ENCODE data around the gene TUBGCP2.

The TUBGCP2 gene

DNA sequence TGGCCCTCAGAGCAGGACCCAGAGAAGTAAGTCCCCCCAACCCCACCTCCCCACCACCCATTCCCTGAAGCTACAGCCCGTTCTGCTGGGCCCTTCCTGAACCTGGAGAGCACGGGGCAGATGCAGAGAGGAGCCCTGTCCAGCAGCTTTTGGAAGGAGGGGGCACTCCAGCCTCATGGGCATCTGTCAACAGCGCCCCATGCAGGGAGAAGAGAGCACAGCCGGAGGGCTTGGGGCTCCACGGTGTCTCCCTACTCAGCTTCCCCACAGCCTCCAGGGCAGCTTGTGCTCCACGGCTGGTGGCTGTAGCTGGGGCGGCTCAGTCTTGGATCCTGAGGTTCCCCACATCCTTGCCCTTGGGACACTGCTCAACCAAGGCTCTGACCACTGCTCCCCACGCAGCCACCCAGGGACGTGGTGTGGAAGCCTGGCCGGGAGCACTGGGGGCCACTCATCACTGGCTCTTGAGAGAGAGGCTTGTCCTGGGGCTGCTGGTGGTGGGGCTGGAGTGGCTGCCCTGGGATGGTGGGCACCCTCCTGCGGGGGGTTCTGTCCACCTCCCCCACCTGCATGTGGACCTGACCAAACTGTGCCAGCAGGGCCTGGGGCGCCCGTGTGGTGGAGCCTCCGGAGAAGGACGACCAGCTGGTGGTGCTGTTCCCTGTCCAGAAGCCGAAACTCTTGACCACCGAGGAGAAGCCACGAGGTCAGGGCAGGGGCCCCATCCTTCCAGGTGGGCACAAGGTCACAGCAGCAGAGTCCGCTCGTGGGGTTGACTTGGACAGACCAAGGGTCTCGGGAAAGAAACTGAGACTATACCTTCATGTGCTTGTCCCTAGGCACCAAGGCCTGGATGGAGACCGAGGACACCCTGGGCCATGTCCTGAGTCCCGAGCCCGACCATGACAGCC, 43.0 kb upstream of the TUBGCP2 start:
- CTCF ChIA-PET = interaction anchor here (1.0 to 1.3 kb wide), 2 partner anchors 22 to 23 kb away, joined by 3 read pairs; no protein-coding TSS in a partner anchor
- POLR2A ChIA-PET = no interaction called here
- no peak for TF ChIP-seq TARDBP (IDR thresholded peaks at IDR 0.05)
- TF ChIP-seq FOXK2 (IDR thresholded peaks at IDR 0.05) = no peak

DNA sequence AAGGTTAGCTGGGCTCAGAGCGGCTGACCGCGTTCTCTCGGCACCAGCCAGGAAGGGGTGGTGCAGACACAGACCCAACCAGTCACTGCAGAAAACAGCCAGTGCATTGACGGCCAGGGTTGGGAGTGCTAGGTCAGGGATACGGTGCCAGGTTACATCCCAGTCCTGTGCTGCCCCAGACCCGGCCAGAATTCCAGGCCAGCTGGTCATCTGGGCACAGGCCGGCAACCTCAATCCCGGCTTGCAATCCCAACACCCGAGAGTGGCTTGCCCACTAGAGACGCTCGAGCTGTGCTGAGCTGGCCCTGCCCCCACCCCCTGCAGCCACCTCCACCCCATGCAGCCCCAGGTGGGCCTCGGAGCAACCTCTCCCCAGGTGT, 42.3 kb upstream of the TUBGCP2 start:
- no peak for TF ChIP-seq TARDBP (IDR thresholded peaks at IDR 0.05)
- TF ChIP-seq FOXA1 (IDR thresholded peaks at IDR 0.05) = no peak
- TF ChIP-seq ZNF384 (IDR thresholded peaks at IDR 0.05) = no peak
- no peak for TF ChIP-seq CTBP1 (IDR thresholded peaks at IDR 0.05; ENCODE audit: borderline replicate concordance)
- no peak for TF ChIP-seq FOXM1 (IDR thresholded peaks at IDR 0.05; ENCODE audit: borderline replicate concordance)
- TF ChIP-seq ELF4 (IDR thresholded peaks at IDR 0.05) = no peak
- TF ChIP-seq NFRKB (IDR thresholded peaks at IDR 0.05) = no peak
- TF ChIP-seq L3MBTL2 (conservative IDR thresholded peaks at IDR 0.05) = no peak
- TF ChIP-seq HDGF (IDR thresholded peaks at IDR 0.05; ENCODE audit: borderline replicate concordance) = no peak
- TF ChIP-seq SUZ12 (IDR thresholded peaks at IDR 0.05) = no peak
- TF ChIP-seq SP1 (IDR thresholded peaks at IDR 0.05) = no peak
- TF ChIP-seq LEF1 (IDR thresholded peaks at IDR 0.05; ENCODE audit: borderline replicate concordance) = no peak
- CTCF ChIA-PET = interaction anchor here (1.0 kb wide), 1 partner anchor 21 kb away, joined by 3 read pairs; no protein-coding TSS in a partner anchor
- POLR2A ChIA-PET = no interaction called here

More for the DNA sequence above, 43.0 kb upstream of the TUBGCP2 start:
- DNase-seq (ENCODE audit: extremely low spot score) = no peak

DNA sequence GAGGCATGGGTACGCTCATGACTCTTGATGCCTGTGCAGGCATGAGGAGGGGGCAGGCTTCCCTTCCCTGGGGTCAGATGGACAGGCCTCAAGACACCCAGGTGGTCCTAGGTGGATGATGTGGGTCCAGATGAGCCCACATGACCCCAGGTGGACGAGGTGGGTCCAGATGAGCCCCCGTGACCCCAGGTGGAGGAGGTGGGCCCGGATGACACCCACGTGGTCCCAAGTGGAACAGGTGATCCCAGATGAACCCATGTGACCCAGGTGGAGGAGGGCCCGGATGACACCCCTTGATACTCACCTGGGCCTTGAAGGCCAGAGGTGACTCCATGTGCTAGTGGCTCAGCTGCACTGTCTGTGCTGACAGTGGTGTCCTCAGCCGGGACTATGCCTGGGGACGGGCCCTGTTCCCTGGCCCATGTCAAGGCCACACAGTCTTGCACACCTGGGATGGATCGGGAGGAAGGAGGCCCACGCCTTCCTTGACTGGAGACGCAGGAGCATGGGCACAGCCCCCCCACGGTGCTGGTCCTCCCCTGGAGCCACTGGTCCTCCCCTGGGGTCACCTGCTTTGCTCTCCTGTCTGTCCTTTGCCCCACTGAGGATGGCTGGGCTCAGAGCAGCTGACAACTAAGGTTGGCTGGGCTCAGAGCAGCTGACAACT, 41.7 kb upstream of the TUBGCP2 start:
- TF ChIP-seq CTBP1 (IDR thresholded peaks at IDR 0.05; ENCODE audit: borderline replicate concordance) = no peak
- TF ChIP-seq NFRKB (IDR thresholded peaks at IDR 0.05) = no peak
- no peak for TF ChIP-seq ARNT (IDR thresholded peaks at IDR 0.05)
- TF ChIP-seq FOXA1 (IDR thresholded peaks at IDR 0.05) = no peak
- TF ChIP-seq FOXM1 (IDR thresholded peaks at IDR 0.05; ENCODE audit: borderline replicate concordance) = no peak
- TF ChIP-seq LEF1 (IDR thresholded peaks at IDR 0.05; ENCODE audit: borderline replicate concordance) = no peak
- TF ChIP-seq ZNF384 (IDR thresholded peaks at IDR 0.05) = no peak
- no peak for TF ChIP-seq SP1 (IDR thresholded peaks at IDR 0.05)
- no peak for TF ChIP-seq ELF4 (IDR thresholded peaks at IDR 0.05)
- TF ChIP-seq HDGF (IDR thresholded peaks at IDR 0.05; ENCODE audit: borderline replicate concordance) = no peak
- no peak for TF ChIP-seq TARDBP (IDR thresholded peaks at IDR 0.05)
- ChIA-PET CTCF (interaction anchor here (1.0 kb wide), 1 partner anchor 21 kb away, joined by 3 read pairs; no protein-coding TSS in a partner anchor), POLR2A (no interaction called here)

More for the DNA sequence above, 42.3 kb upstream of the TUBGCP2 start:
- no peak for DNase-seq (ENCODE audit: extremely low spot score)

DNA sequence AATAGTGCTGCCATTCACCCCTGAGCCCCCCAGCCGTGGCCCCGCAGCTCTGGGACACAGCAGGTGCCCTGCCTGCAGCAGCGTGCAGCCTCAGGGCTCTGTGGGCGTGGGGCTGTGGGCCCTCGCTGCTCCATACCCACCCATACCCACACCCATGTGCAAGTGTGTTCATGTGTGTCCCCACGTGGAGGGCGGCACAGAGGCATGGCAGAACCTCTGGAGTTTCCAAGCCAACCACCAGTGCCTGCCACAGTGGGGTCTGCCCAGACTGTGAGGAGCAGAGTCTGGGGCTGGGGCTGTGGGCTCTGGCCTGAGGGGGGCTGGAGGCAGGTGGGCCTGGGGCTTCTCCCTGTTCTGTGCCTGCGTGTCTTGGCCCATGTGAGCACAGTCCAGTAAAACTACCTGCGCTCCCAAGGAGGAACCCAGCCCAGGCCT, 40.9 kb upstream of the TUBGCP2 start:
- no peak for TF ChIP-seq LEF1 (IDR thresholded peaks at IDR 0.05; ENCODE audit: borderline replicate concordance)
- no peak for TF ChIP-seq HDGF (IDR thresholded peaks at IDR 0.05; ENCODE audit: borderline replicate concordance)
- TF ChIP-seq NFRKB (IDR thresholded peaks at IDR 0.05) = no peak
- TF ChIP-seq ZNF384 (IDR thresholded peaks at IDR 0.05) = no peak
- no peak for TF ChIP-seq BHLHE40 (IDR thresholded peaks at IDR 0.05; ENCODE audit: borderline replicate concordance)
- no peak for TF ChIP-seq ELF4 (IDR thresholded peaks at IDR 0.05)
- no peak for TF ChIP-seq SUZ12 (IDR thresholded peaks at IDR 0.05)
- no peak for TF ChIP-seq SP1 (IDR thresholded peaks at IDR 0.05)
- DNase-seq (ENCODE audit: extremely low spot score) = no peak
- CTCF ChIA-PET = no interaction called here
- POLR2A ChIA-PET = no interaction called here

More for the DNA sequence above, 41.7 kb upstream of the TUBGCP2 start:
- no peak for DNase-seq (ENCODE audit: extremely low spot score)

DNA sequence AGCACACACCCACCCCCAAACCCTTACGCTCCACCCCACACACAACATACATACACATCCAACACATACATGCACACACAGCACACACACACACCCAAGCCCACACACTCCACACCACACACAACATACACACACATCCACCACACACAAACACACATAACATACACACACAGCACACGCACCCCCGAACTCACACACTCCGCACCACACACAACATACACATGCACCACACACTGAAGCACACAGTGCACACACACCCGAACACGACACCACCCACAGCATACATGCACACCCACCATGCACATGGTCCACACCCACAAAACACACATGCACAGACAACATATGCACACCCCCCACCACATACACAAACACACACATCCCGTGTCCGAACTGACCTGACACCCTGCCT, 40.5 kb upstream of the TUBGCP2 start:
- ChIA-PET CTCF (no interaction called here), POLR2A (no interaction called here)
- no peak for DNase-seq (ENCODE audit: extremely low spot score)

DNA sequence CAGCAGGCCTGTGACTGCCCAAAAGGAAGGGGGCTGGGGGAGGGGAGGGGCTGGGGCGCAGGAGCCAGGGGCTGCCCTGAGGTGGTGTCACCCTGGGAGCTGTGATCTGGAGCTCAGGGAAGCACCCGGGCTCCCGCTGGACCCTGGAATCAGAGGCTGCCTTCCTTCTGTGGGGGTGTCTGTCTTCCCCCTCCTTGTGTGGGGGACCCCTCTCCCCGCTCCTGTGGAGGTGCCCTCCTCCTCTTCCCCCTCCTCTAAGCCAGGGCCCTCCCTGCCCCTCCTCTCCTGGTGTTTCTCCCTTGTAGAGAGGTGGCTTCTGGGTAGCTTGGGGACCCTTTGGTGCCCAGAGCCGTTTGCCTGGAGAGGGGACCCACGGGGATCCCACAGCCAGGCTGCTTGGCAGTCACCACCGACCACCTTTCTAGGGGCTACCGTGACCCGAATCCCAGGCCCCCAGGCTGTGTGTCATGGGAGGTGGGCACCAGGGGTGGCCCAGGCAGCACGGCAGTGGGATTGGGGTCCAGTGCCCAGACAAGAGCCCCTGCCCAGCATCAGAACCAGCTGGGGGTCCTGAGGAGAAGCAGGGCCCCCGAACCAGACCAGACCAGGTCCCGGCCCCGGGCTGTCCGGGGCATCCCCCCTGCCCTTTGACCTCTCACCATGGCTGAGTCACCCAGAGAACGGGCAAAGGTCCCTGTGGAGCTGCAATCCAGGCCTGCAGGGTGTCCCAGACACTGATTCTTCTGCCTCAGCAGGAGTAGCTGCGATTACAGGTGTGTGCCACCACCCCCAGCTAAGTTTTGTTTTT, 39.2 kb upstream of the TUBGCP2 start:
- ChIA-PET POLR2A (interaction anchor here (0.9 to 1.1 kb wide), 2 partner anchors 9 to 25 kb away, joined by 3 read pairs; partner anchors contain the start of genes ECHS1 and FUOM), CTCF (no interaction called here)
- DNase-seq (ENCODE audit: extremely low spot score) = no peak
- TF ChIP-seq, protein P1, sequence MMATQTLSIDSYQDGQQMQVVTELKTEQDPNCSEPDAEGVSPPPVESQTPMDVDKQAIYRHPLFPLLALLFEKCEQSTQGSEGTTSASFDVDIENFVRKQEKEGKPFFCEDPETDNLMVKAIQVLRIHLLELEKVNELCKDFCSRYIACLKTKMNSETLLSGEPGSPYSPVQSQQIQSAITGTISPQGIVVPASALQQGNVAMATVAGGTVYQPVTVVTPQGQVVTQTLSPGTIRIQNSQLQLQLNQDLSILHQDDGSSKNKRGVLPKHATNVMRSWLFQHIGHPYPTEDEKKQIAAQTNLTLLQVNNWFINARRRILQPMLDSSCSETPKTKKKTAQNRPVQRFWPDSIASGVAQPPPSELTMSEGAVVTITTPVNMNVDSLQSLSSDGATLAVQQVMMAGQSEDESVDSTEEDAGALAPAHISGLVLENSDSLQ (IDR thresholded peaks at IDR 0.05) = no peak
- TF ChIP-seq FOXA1 (IDR thresholded peaks at IDR 0.05) (no peak), LEF1 (IDR thresholded peaks at IDR 0.05; ENCODE audit: borderline replicate concordance) (no peak), FOXK2 (IDR thresholded peaks at IDR 0.05) (no peak), NFRKB (IDR thresholded peaks at IDR 0.05) (no peak), SUZ12 (IDR thresholded peaks at IDR 0.05) (no peak), ELF4 (IDR thresholded peaks at IDR 0.05) (no peak), TARDBP (IDR thresholded peaks at IDR 0.05) (no peak), L3MBTL2 (conservative IDR thresholded peaks at IDR 0.05) (no peak), HDGF (IDR thresholded peaks at IDR 0.05; ENCODE audit: borderline replicate concordance) (no peak), BHLHE40 (IDR thresholded peaks at IDR 0.05; ENCODE audit: borderline replicate concordance) (no peak), ZNF384 (IDR thresholded peaks at IDR 0.05) (no peak), FOXM1 (IDR thresholded peaks at IDR 0.05; ENCODE audit: borderline replicate concordance) (no peak), CTBP1 (IDR thresholded peaks at IDR 0.05; ENCODE audit: borderline replicate concordance) (no peak), SP1 (IDR thresholded peaks at IDR 0.05) (no peak), ARNT (IDR thresholded peaks at IDR 0.05) (no peak)

More for the DNA sequence above, 40.5 kb upstream of the TUBGCP2 start:
- peak; percentile 100 for TF ChIP-seq TARDBP (IDR thresholded peaks at IDR 0.05)
- 0 out of 2 replicates have a peak, but pooled peaks have one; percentile 29 for TF ChIP-seq ELF4 (IDR thresholded peaks at IDR 0.05)
- no peak for TF ChIP-seq FOXK2 (IDR thresholded peaks at IDR 0.05)
